ENCODE data around the gene SH3PXD2A.

DNA sequence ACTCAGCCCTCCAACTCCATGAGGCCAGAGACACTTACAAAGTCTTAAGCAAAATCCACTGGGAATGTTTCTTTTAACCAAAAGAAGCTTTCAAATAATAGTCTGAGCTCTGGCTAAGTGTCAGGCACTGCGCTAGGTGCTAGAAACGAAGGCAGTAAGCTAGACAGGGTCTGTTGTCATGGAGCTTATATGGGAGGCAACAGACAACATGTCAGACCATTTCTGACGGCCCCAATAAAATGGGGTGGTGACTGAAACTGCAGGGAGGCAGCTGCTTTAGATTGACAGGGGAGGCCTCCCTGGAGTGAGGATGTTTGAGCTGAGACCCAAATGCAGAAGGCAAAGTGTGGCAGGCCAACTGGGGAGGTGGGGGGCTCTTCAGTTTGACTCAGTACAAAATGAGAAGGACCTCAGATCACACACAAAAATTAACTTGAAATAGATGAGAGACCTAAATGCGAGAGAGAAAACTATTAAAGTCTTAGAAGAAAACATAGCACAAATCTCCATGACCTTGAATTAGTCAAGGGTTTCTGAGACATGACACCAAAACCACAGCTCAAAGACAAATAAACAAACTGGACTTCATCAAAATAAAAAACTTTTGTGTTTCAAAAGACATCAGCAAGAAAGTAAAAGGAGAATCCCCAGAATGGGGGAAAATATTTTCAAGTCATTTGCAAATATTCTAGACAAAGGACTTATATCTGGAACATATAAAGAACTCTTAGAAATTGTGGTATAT, 40.6 kb downstream of the SH3PXD2A start:
- TF ChIP-seq, protein P1, sequence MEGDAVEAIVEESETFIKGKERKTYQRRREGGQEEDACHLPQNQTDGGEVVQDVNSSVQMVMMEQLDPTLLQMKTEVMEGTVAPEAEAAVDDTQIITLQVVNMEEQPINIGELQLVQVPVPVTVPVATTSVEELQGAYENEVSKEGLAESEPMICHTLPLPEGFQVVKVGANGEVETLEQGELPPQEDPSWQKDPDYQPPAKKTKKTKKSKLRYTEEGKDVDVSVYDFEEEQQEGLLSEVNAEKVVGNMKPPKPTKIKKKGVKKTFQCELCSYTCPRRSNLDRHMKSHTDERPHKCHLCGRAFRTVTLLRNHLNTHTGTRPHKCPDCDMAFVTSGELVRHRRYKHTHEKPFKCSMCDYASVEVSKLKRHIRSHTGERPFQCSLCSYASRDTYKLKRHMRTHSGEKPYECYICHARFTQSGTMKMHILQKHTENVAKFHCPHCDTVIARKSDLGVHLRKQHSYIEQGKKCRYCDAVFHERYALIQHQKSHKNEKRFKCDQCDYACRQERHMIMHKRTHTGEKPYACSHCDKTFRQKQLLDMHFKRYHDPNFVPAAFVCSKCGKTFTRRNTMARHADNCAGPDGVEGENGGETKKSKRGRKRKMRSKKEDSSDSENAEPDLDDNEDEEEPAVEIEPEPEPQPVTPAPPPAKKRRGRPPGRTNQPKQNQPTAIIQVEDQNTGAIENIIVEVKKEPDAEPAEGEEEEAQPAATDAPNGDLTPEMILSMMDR (IDR thresholded peaks at IDR 0.05 in 8 of 11, conservative IDR thresholded peaks at IDR 0.05 in 3 of 11): no peak
- no peak for TF ChIP-seq POLR2AphosphoS5 (IDR thresholded peaks at IDR 0.05)
